NOMO-1 (cell line): ENCODE data around the gene SLC44A4.
"Not testable (repeated sequence)": the region's sequence is repeated elsewhere in the genome, so short reads cannot be mapped to it uniquely, and the experiment has no call there.

Source experiments
- DNase-seq, 2 experiments: peaks; one replicate each; lab custom pipeline; 2025; ENCODE audit not compliant: unreplicated experiment in 2 of 2; lab: John Stamatoyannopoulos, UW

Gene SLC44A4

GRCh38 chr6:31861150-31861549 is 17.6 kb downstream of the SLC44A4 start:
- DNase-seq = no peak

GRCh38 chr6:31860349-31860748 is 18.4 kb downstream of the SLC44A4 start:
- no peak for DNase-seq

GRCh38 chr6:31859923-31860322 is 18.9 kb downstream of the SLC44A4 start:
- no peak for DNase-seq

GRCh38 chr6:31858707-31859106 is 20.1 kb downstream of the SLC44A4 start:
- DNase-seq = no peak

- DNase-seq = not testable (repeated sequence)
These were observed 21.0 kb downstream of the SLC44A4 start for GRCh38 chr6:31857774-31858173.

- not testable (repeated sequence) for DNase-seq
These were observed 26.6 kb downstream of the SLC44A4 start for GRCh38 chr6:31851980-31852718.

- no peak for DNase-seq
These were observed 27.3 kb downstream of the SLC44A4 start for GRCh38 chr6:31851485-31851832.

GRCh38 chr6:31850765-31851484 is 27.9 kb downstream of the SLC44A4 start:
- DNase-seq = no peak

GRCh38 chr6:31847276-31847978 is 31.4 kb downstream of the SLC44A4 start:
- DNase-seq = no peak

- DNase-seq = no peak
These were observed 34.3 kb downstream of the SLC44A4 start for GRCh38 chr6:31844507-31844906.

GRCh38 chr6:31842053-31842452 is 36.7 kb downstream of the SLC44A4 start:
- DNase-seq = no peak

GRCh38 chr6:31839779-31840126 is 39.0 kb downstream of the SLC44A4 start:
- DNase-seq = not testable (repeated sequence)

GRCh38 chr6:31838968-31839367 is 39.8 kb downstream of the SLC44A4 start:
- DNase-seq = no peak

- not testable (repeated sequence) for DNase-seq
These were observed 40.7 kb downstream of the SLC44A4 start for GRCh38 chr6:31838114-31838553.

- no peak for DNase-seq
These were observed 41.3 kb downstream of the SLC44A4 start for GRCh38 chr6:31837369-31838113.

GRCh38 chr6:31836474-31837368 is 42.1 kb downstream of the SLC44A4 start:
- peak in 1 of 2 experiments; percentile 41 for DNase-seq

GRCh38 chr6:31836047-31836473 is 42.7 kb downstream of the SLC44A4 start:
- DNase-seq = no peak

GRCh38 chr6:31834367-31835250 is 44.2 kb downstream of the SLC44A4 start:
- DNase-seq = peak; percentile 80 to 86
